ENCODE data around the gene LRRFIP2.

GRCh38 chr3:37210230-37210629 is 35.8 kb upstream of the LRRFIP2 start:
- TF ChIP-seq CTCF (IDR thresholded peaks at IDR 0.05) = no peak
- TF ChIP-seq EZH2 (IDR thresholded peaks at IDR 0.05) = no peak
- TF ChIP-seq EZH2phosphoT487 (IDR thresholded peaks at IDR 0.05) = no peak
